Measurements from ENCODE around the gene SEMA7A. TPM values are rescaled to one million over a fixed set of nuclear protein-coding genes. Genes with fewer than 3 reads are reported as not detected.

Gene SEMA7A
- total RNA-seq, 1 donor from 2014 or later: 0.51 TPM

GRCh38 chr15:74466570-74466969, 32.8 kb upstream of the SEMA7A start:
- no peaks in the 10 kb centered on the region for H3K27me3 Mint-ChIP-seq (ENCODE audit: unreplicated experiment)
- H3K27ac Mint-ChIP-seq (ENCODE audit: unreplicated experiment): no peak overlapping the region
- no peak for DNase-seq (ENCODE audit: extremely low spot score, unreplicated experiment)
- H3K4me3 Mint-ChIP-seq (ENCODE audit: unreplicated experiment): no peak overlapping the region
- peaks cover 2% of the 10 kb centered on the region for H3K36me3 Mint-ChIP-seq (ENCODE audit: unreplicated experiment)
- H3K4me1 Mint-ChIP-seq (ENCODE audit: unreplicated experiment): peaks cover 10% of the 10 kb centered on the region
- H3K9me3 Mint-ChIP-seq (ENCODE audit: unreplicated experiment): peaks cover 6% of the 10 kb centered on the region
- no peak for TF ChIP-seq CTCF (IDR thresholded peaks at IDR 0.05)

- Mint-ChIP-seq H3K36me3 (ENCODE audit: unreplicated experiment) (peaks cover 2% of the 10 kb centered on the region), H3K4me3 (ENCODE audit: unreplicated experiment) (no peak overlapping the region), H3K27me3 (ENCODE audit: unreplicated experiment) (no peaks in the 10 kb centered on the region), H3K9me3 (ENCODE audit: unreplicated experiment) (peaks cover 6% of the 10 kb centered on the region), H3K4me1 (ENCODE audit: unreplicated experiment) (peaks cover 17% of the 10 kb centered on the region), H3K27ac (ENCODE audit: unreplicated experiment) (no peak overlapping the region)
- DNase-seq (ENCODE audit: extremely low spot score, unreplicated experiment): no peak
- no peak for TF ChIP-seq CTCF (IDR thresholded peaks at IDR 0.05)
These were observed 31.1 kb upstream of the SEMA7A start for GRCh38 chr15:74464897-74465296.

GRCh38 chr15:74464216-74464615, 30.5 kb upstream of the SEMA7A start:
- Mint-ChIP-seq H3K27me3 (ENCODE audit: unreplicated experiment) (no peaks in the 10 kb centered on the region), H3K9me3 (ENCODE audit: unreplicated experiment) (peaks cover 6% of the 10 kb centered on the region)
- no peak for TF ChIP-seq CTCF (IDR thresholded peaks at IDR 0.05)

GRCh38 chr15:74463634-74464033, 29.9 kb upstream of the SEMA7A start:
- TF ChIP-seq CTCF (IDR thresholded peaks at IDR 0.05): no peak
- Mint-ChIP-seq H3K27ac (ENCODE audit: unreplicated experiment) (no peak overlapping the region), H3K9me3 (ENCODE audit: unreplicated experiment) (peaks cover 6% of the 10 kb centered on the region), H3K4me3 (ENCODE audit: unreplicated experiment) (no peak overlapping the region), H3K4me1 (ENCODE audit: unreplicated experiment) (peaks cover 19% of the 10 kb centered on the region), H3K36me3 (ENCODE audit: unreplicated experiment) (peaks cover 5% of the 10 kb centered on the region), H3K27me3 (ENCODE audit: unreplicated experiment) (no peaks in the 10 kb centered on the region)
- DNase-seq (ENCODE audit: extremely low spot score, unreplicated experiment): no peak

More at GRCh38 chr15:74464216-74464615, 30.5 kb upstream of the SEMA7A start:
- H3K27ac Mint-ChIP-seq (ENCODE audit: unreplicated experiment): no peak overlapping the region
- peaks cover 2% of the 10 kb centered on the region for H3K36me3 Mint-ChIP-seq (ENCODE audit: unreplicated experiment)
- no peak overlapping the region for H3K4me3 Mint-ChIP-seq (ENCODE audit: unreplicated experiment)
- H3K4me1 Mint-ChIP-seq (ENCODE audit: unreplicated experiment): peaks cover 17% of the 10 kb centered on the region
- DNase-seq (ENCODE audit: extremely low spot score, unreplicated experiment): no peak

GRCh38 chr15:74461847-74462511, 28.2 kb upstream of the SEMA7A start:
- no peak for DNase-seq (ENCODE audit: extremely low spot score, unreplicated experiment)
- Mint-ChIP-seq H3K4me3 (ENCODE audit: unreplicated experiment) (peak overlapping the region; percentile 92), H3K27ac (ENCODE audit: unreplicated experiment) (peak overlapping the region; percentile 84), H3K9me3 (ENCODE audit: unreplicated experiment) (peaks cover 6% of the 10 kb centered on the region), H3K4me1 (ENCODE audit: unreplicated experiment) (peaks cover 19% of the 10 kb centered on the region), H3K27me3 (ENCODE audit: unreplicated experiment) (no peaks in the 10 kb centered on the region), H3K36me3 (ENCODE audit: unreplicated experiment) (peaks cover 13% of the 10 kb centered on the region)
- TF ChIP-seq CTCF (IDR thresholded peaks at IDR 0.05): no peak

Measured in osteocyte (in vitro differentiated cells).